SU-DHL-6 (cell line): Measurements from ENCODE around the gene TMEM9.

Experiments used
- H2AFZ ChIP-seq: fragments of 200-600 bp; sonication (generic); 2 replicates; pipeline ENCODE4 v1.6.1; 2014; ENCODE audit warnings: low read depth, mild to moderate bottlenecking, moderate library complexity, mixed read lengths, antibody characterized with exemption, low read length; ENCODE audit not compliant: severe bottlenecking
- H3F3A ChIP-seq: fragments of 200-600 bp; shearing (Covaris generic); 2 replicates; pipeline ENCODE4 v1.6.0; 2016; ENCODE audit warnings: antibody characterized with exemption, mild to moderate bottlenecking; ENCODE audit not compliant: insufficient read depth
- H3K27ac ChIP-seq: fragments of 200-600 bp; sonication (generic); 2 replicates; pipeline ENCODE4 v1.5.1; 2016; ENCODE audit warnings: low read depth, mild to moderate bottlenecking, low read length, moderate library complexity, mixed read lengths
- H3K27me3 ChIP-seq: fragments of 200-600 bp; sonication (generic), shearing (Covaris generic); 2 replicates; pipeline ENCODE4 v1.6.0; 2014; ENCODE audit warnings: mild to moderate bottlenecking, low read length
- H3K36me3 ChIP-seq: fragments of 200-600 bp; sonication (generic); 2 replicates; pipeline ENCODE4 v1.6.1; 2014; ENCODE audit warnings: mild to moderate bottlenecking, low read length, mixed read lengths
- H3K4me2 ChIP-seq: fragments of 300-600, 200-600 bp; shearing (Covaris generic), sonication (generic); 2 replicates; pipeline ENCODE4 v1.6.0; 2014; ENCODE audit warnings: low read length, low read depth, mild to moderate bottlenecking; ENCODE audit not compliant: poor library complexity, severe bottlenecking
- H3K4me3 ChIP-seq: fragments of 200-600 bp; sonication (generic); 2 replicates; pipeline ENCODE4 v1.5.1; 2014; ENCODE audit warnings: antibody characterized with exemption, low read length, mild to moderate bottlenecking, mixed read lengths; ENCODE audit not compliant: insufficient read depth, poor library complexity, severe bottlenecking
- H3K79me2 ChIP-seq: fragments of 200-600 bp; sonication (generic); 2 replicates; pipeline ENCODE4 v1.6.1; 2014; ENCODE audit warnings: mild to moderate bottlenecking, low read length, moderate library complexity; ENCODE audit not compliant: insufficient read depth
- H3K9ac ChIP-seq: fragments of 200-600 bp; sonication (generic); 2 replicates; pipeline ENCODE4 v1.7.0; 2014; ENCODE audit warnings: mild to moderate bottlenecking, low read length
- H3K9me2 ChIP-seq: fragments of 200-600 bp; sonication (generic); replicated peaks from 2 replicates; pipeline ENCODE4 v1.6.1; 2014; ENCODE audit warnings: low read length; ENCODE audit not compliant: insufficient read depth
- H3K9me3 ChIP-seq: fragments of 200-600 bp; sonication (generic); 2 replicates; pipeline ENCODE4 v1.6.1; 2014; ENCODE audit warnings: low read length, mixed read lengths; ENCODE audit not compliant: insufficient read depth
- H4K20me1 ChIP-seq: fragments of 200-600 bp; sonication (generic); 2 replicates; pipeline ENCODE4 v1.6.1; 2014; ENCODE audit warnings: low read depth, mild to moderate bottlenecking, antibody characterized with exemption, low read length, moderate library complexity, mixed read lengths
- EZH2phosphoT487 ChIP-seq: fragments of 200-600 bp; sonication (generic), shearing (Covaris generic); conservative IDR thresholded peaks from 2 replicates; pipeline ENCODE4 v1.6.1; 2018; ENCODE audit warnings: mild to moderate bottlenecking, antibody characterized with exemption, low read length, moderate library complexity, mixed read lengths
- TF ChIP-seq, protein P1 (sequence below): fragments of 200-600 bp; sonication (generic); IDR thresholded peaks from one replicate; pipeline ENCODE4 v1.5.1; 2017; ENCODE audit warnings: antibody characterized with exemption, mild to moderate bottlenecking, low read length, moderate library complexity; ENCODE audit not compliant: insufficient read depth, poor library complexity, severe bottlenecking

Gene TMEM9

DNA sequence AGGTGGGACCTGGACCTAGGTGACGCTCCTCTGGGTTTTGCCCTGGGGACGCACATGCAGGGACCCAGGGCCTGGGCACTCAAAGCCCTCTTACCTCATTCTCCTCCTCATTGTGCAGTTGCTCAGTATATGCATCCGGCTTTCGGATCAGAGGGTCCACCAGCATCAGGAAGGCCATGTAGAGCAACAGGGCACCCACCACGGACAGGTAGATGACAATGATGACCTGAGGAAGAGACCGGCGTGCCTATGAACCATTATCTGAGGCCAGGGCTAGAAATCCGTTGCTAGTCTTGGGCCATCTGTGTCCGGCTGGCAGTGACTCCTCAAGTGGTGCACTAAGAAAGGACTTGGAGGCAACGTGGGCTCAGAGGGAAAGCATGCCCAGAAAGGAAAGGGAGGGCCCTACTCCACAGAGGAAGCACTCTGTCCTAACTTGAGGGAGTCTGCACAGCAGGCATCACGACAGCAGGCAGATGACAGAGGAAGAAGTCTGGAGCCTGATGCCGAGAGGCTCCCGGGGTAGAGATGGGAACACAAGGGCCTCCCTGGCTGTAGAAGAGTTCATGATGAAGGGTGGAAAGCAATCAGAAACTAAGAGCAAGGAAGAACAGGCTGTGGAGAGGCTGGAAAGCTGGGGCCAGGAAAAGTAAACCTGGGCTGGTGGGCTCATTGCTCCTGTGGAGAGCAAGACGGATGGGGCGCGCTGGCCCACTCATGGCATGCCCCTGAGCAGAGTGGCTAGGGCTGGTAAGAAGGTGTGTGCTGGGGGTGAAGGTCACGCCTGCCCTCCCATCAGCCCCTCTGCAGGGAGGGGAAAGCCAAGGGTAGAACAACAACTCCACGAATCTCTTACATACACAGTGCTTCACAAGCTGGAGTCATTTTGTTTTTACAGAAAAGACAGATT is 10.3 kb downstream of the TMEM9 start:
- Histone ChIP-seq H3K4me2 (no peak overlapping the region), H2AFZ (no peak overlapping the region), H3K9ac (no peak overlapping the region), H3K4me3 (no peak overlapping the region), H3F3A (no peaks in the 10 kb centered on the region), H3K36me3 (no peaks in the 10 kb centered on the region), H3K27me3 (no peaks in the 10 kb centered on the region), H3K9me2 (no peaks in the 10 kb centered on the region), H4K20me1 (no peaks in the 10 kb centered on the region), H3K9me3 (no peaks in the 10 kb centered on the region), H3K79me2 (no peaks in the 10 kb centered on the region), H3K27ac (no peak overlapping the region)
- no peak for TF ChIP-seq EZH2phosphoT487

DNA sequence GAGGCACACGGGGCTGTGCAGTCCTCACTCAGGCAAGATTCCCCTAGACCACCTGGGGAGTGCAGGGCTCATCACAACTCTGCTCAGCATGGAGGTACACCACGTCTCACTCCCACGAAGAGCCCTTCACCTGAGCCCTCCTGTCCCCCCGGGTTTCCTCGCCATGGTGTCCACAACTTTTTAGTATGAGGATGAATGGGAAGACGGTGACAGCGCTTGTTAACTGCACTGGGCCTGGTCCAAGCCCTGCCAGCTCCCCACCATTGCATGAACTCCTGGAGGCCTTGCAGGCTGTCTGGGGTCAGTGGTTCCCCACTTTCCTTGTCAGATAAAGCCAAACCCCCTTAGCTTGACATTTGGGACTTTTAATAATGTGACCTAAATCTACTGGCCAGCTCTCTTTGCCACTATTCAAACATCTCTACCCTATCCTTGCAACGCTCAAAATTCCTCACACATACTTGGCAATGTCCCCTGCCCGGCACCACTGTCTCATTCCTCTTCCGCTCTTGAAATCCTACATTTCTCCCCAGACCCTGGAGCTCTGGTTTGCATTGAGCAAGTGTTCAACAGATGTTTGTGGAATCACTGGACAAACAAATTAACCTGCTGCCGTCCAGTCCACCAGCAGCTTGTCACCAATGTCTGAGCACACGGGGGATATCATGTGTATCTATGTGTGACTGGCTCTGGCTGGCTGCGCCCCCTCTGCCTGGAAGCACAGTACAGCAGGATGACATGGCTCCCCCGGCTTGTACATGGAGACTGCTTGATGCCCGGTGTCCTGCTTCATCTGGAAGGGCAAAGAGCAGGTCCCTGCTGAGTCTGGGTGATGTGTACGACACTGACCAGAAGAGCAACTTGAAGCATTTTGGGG is 11.2 kb downstream of the TMEM9 start:
- no peak for TF ChIP-seq EZH2phosphoT487
- TF ChIP-seq, protein P1, sequence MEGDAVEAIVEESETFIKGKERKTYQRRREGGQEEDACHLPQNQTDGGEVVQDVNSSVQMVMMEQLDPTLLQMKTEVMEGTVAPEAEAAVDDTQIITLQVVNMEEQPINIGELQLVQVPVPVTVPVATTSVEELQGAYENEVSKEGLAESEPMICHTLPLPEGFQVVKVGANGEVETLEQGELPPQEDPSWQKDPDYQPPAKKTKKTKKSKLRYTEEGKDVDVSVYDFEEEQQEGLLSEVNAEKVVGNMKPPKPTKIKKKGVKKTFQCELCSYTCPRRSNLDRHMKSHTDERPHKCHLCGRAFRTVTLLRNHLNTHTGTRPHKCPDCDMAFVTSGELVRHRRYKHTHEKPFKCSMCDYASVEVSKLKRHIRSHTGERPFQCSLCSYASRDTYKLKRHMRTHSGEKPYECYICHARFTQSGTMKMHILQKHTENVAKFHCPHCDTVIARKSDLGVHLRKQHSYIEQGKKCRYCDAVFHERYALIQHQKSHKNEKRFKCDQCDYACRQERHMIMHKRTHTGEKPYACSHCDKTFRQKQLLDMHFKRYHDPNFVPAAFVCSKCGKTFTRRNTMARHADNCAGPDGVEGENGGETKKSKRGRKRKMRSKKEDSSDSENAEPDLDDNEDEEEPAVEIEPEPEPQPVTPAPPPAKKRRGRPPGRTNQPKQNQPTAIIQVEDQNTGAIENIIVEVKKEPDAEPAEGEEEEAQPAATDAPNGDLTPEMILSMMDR, result no peak
- Histone ChIP-seq H3K36me3 (no peaks in the 10 kb centered on the region), H3K9me3 (no peaks in the 10 kb centered on the region)

DNA sequence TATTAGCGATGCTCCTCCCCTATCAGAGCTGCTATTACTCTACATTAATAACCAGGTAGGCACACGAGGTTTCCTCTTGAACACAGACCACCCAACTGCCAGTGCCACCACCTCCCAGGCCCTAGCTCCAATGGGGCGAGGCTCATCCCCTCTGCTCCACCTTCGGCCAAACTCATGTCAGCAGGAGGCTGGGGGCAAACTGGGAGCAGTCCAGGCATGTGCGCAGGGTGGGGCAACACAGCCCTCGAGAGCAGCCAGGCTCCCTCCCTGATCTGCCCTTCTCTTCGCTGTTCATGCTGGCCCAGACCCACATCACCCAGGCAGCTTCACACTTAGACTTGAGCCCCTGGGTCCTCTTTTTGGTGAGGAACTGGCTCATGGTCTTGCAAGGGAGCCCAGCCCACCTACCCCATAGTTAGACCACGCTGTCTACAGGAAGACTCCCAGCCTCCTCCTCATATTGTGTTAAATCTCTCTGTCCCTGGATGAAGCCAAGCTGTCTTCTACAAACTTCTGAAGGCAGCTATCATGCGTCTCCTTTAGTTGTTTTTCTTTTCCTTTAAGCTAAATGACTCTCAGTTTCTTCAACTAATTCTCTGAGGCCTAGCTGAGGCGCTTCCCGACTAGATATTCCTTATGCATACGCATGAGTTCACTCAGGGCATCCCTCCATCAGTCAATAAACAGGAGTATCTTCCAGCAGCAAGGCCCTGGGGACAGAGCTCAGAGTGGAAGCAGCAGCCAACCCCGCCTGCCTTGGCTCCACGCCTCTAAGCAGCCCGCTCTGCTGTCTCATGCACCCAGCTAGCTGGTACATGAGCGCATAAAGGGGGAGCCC is 12.0 kb downstream of the TMEM9 start:
- Histone ChIP-seq H3K9ac (no peak overlapping the region), H3K9me3 (no peaks in the 10 kb centered on the region), H3K9me2 (no peaks in the 10 kb centered on the region), H3K36me3 (no peaks in the 10 kb centered on the region), H3K4me2 (no peak overlapping the region), H3K27me3 (no peaks in the 10 kb centered on the region), H3F3A (no peaks in the 10 kb centered on the region), H2AFZ (no peak overlapping the region), H3K27ac (no peak overlapping the region), H4K20me1 (no peaks in the 10 kb centered on the region), H3K79me2 (no peaks in the 10 kb centered on the region), H3K4me3 (no peak overlapping the region)
- TF ChIP-seq, protein P1, result no peak
- TF ChIP-seq EZH2phosphoT487, result no peak

More for the DNA sequence above, 11.2 kb downstream of the TMEM9 start:
- Histone ChIP-seq H3K4me3 (no peak overlapping the region), H4K20me1 (no peaks in the 10 kb centered on the region), H3K27ac (no peak overlapping the region), H3K27me3 (no peaks in the 10 kb centered on the region), H3K9ac (no peak overlapping the region), H3K79me2 (no peaks in the 10 kb centered on the region), H3K4me2 (no peak overlapping the region), H3F3A (no peaks in the 10 kb centered on the region), H2AFZ (no peak overlapping the region), H3K9me2 (no peaks in the 10 kb centered on the region)
